ENCODE measurements around the gene FKBP15. TPM values are rescaled to one million over a fixed set of nuclear protein-coding genes. Genes with fewer than 3 reads are reported as not detected.

FKBP15 gene
- total and polyA plus RNA-seq, 2 donors (not counting 3 experiments of a cell fraction or from before 2014, with no cell fraction given) = 16.8 to 26.8 TPM

- Histone ChIP-seq H3K9ac (replicated peaks; ENCODE audit: extremely low read depth, insufficient read depth, low read length) (no peak overlapping the region), H3K4me2 (ENCODE audit: insufficient read depth, low read length) (no peak overlapping the region), H3K4me1 (ENCODE audit: control insufficient read depth, extremely low read depth, insufficient read depth, low read length) (peaks cover 4% of the 10 kb centered on the region), H3K4me3 (replicated peaks in 1 of 3; ENCODE audit: insufficient read depth in 1 of 3, low read depth in 1 of 3, low read length in 3 of 3) (no peak overlapping the region), H2AFZ (ENCODE audit: low read depth, low read length) (no peak overlapping the region), H3K9me1 (replicated peaks; ENCODE audit: control insufficient read depth, extremely low read depth, insufficient read depth, low read length) (no peaks in the 10 kb centered on the region), H3K79me2 (ENCODE audit: control insufficient read depth, insufficient read depth, low read length) (peaks cover 10% of the 10 kb centered on the region), H3K27ac (ENCODE audit: insufficient read depth, low read depth, low read length) (no peak overlapping the region), H3K27me3 (ENCODE audit: control insufficient read depth in 2 of 2, insufficient read depth in 2 of 2, low read length in 2 of 2) (no peaks in the 10 kb centered on the region), H3K9me3 (replicated peaks; ENCODE audit: control insufficient read depth, insufficient read depth, low read length) (no peaks in the 10 kb centered on the region), H4K20me1 (replicated peaks; ENCODE audit: control insufficient read depth, extremely low read depth, insufficient read depth, low read length) (no peaks in the 10 kb centered on the region), H3K36me3 (ENCODE audit: control insufficient read depth in 2 of 2, extremely low read depth in 1 of 2, insufficient read depth in 2 of 2, low read length in 2 of 2) (peaks cover 2 to 10% of the 10 kb centered on the region in 2 experiments)
- FAIRE-seq = no peak
- ChIA-PET POLR2A (no interaction called here), CTCF (no interaction called here)
- dilution Hi-C loops (cut with MboI; ENCODE audit: extremely low pct_ligation_motif_present, low sequenced_read_pairs) (no loop called here), intact Hi-C loops (cut with micrococcal nuclease) (no loop called here)
- BruUV-seq (replicated peaks) = no TSS peak
- TF ChIP-seq POLR2AphosphoS5 (IDR thresholded peaks at IDR 0.05; ENCODE audit: insufficient read depth, low read depth, low read length) (no peak), CTCF (IDR thresholded peaks at IDR 0.05; ENCODE audit: extremely low read depth in 1 of 2, insufficient read depth in 1 of 2, low read depth in 1 of 2, low read length in 2 of 2) (no peak), EZH2 (IDR thresholded peaks at IDR 0.05; ENCODE audit: borderline replicate concordance, low read depth, low read length, severe bottlenecking) (no peak), JUN (IDR thresholded peaks at IDR 0.05; ENCODE audit: borderline replicate concordance, insufficient read depth, insufficient read length, low read depth) (no peak)
- no peak for DNase-seq (ENCODE audit: low read depth, low spot score)
Measured at GRCh38 chr9:113210815-113211214, 10.3 kb downstream of the FKBP15 start.

GRCh38 chr9:113205861-113206260 lies 15.2 kb downstream of the FKBP15 start:
- Histone ChIP-seq H3K4me3 (replicated peaks in 1 of 3; ENCODE audit: insufficient read depth in 1 of 3, low read depth in 1 of 3, low read length in 3 of 3) (no peak overlapping the region), H3K27me3 (ENCODE audit: control insufficient read depth in 2 of 2, insufficient read depth in 2 of 2, low read length in 2 of 2) (no peaks in the 10 kb centered on the region), H2AFZ (ENCODE audit: low read depth, low read length) (no peak overlapping the region), H3K4me2 (ENCODE audit: insufficient read depth, low read length) (no peak overlapping the region), H3K79me2 (ENCODE audit: control insufficient read depth, insufficient read depth, low read length) (no peaks in the 10 kb centered on the region), H3K9me1 (replicated peaks; ENCODE audit: control insufficient read depth, extremely low read depth, insufficient read depth, low read length) (no peaks in the 10 kb centered on the region), H3K27ac (ENCODE audit: insufficient read depth, low read depth, low read length) (no peak overlapping the region), H3K9me3 (replicated peaks; ENCODE audit: control insufficient read depth, insufficient read depth, low read length) (no peaks in the 10 kb centered on the region), H4K20me1 (replicated peaks; ENCODE audit: control insufficient read depth, extremely low read depth, insufficient read depth, low read length) (no peaks in the 10 kb centered on the region), H3K36me3 (ENCODE audit: control insufficient read depth in 2 of 2, extremely low read depth in 1 of 2, insufficient read depth in 2 of 2, low read length in 2 of 2) (peaks cover 13% of the 10 kb centered on the region in 2 experiments), H3K4me1 (ENCODE audit: control insufficient read depth, extremely low read depth, insufficient read depth, low read length) (no peaks in the 10 kb centered on the region), H3K9ac (replicated peaks; ENCODE audit: extremely low read depth, insufficient read depth, low read length) (no peak overlapping the region)
- dilution Hi-C loops (cut with MboI; ENCODE audit: extremely low pct_ligation_motif_present, low sequenced_read_pairs) = no loop called here
- FAIRE-seq (no peak), DNase-seq (ENCODE audit: low read depth, low spot score) (no peak)
- intact Hi-C loops (cut with micrococcal nuclease) = no loop called here
- POLR2A ChIA-PET = no interaction called here
- BruUV-seq (replicated peaks) = no TSS peak
- CTCF ChIA-PET = no interaction called here
- no peak for TF ChIP-seq EZH2 (IDR thresholded peaks at IDR 0.05; ENCODE audit: borderline replicate concordance, low read depth, low read length, severe bottlenecking)

Measured in endothelial cell of umbilical vein (primary cell).